GM12873 (cell line): Measurements from ENCODE around the gene NCBP3.

Source experiments
- TF ChIP-seq, protein P1 (sequence below): IDR thresholded peaks from 2 replicates; pipeline ENCODE4 v1.5.1; 2012; ENCODE audit warnings: low read depth, mild to moderate bottlenecking, moderate library complexity, low read length, control low read depth; ENCODE audit not compliant: insufficient read depth; ENCODE audit errors: missing control alignments

Gene NCBP3

DNA sequence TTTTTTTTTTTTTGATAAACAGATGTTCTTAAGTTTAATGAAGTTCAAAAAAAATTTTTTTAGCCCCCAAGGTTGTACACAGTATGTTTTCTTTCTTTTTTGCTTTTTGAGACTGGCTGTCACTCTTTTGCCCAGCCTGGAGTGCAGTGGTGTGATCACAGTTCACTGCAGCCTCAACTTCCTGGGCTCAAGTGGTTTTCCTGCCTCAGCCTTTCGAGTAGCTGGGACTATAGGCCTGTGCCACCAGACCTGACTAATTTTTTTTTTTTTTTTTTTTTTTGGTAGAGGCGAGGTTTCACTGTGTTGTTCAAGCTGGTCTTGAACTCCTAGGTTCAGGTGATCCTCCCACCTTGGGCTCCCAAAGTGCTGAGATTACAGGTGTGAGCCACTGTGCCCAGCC lies 57.8 kb downstream of the NCBP3 start:
- TF ChIP-seq, protein P1, sequence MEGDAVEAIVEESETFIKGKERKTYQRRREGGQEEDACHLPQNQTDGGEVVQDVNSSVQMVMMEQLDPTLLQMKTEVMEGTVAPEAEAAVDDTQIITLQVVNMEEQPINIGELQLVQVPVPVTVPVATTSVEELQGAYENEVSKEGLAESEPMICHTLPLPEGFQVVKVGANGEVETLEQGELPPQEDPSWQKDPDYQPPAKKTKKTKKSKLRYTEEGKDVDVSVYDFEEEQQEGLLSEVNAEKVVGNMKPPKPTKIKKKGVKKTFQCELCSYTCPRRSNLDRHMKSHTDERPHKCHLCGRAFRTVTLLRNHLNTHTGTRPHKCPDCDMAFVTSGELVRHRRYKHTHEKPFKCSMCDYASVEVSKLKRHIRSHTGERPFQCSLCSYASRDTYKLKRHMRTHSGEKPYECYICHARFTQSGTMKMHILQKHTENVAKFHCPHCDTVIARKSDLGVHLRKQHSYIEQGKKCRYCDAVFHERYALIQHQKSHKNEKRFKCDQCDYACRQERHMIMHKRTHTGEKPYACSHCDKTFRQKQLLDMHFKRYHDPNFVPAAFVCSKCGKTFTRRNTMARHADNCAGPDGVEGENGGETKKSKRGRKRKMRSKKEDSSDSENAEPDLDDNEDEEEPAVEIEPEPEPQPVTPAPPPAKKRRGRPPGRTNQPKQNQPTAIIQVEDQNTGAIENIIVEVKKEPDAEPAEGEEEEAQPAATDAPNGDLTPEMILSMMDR: no peak

DNA sequence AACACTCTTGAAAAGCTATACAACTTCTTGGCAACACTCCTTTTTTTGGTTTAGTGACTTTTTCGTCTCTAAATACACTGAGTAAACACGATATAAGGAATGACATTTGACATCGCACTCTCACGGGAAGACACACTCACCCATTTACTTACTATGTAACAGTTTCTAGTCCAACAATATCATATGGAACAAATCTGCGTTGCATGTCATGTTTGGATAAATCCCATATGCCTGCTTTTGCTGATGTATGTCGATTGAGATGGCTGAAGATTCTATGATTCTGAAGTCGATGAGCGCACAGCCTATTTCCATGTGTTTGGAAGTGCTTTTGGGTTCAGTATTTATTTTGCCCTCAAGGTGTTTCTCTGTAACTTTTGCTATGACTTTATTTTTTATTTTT lies 63.3 kb downstream of the NCBP3 start:
- TF ChIP-seq, protein P1: no peak

DNA sequence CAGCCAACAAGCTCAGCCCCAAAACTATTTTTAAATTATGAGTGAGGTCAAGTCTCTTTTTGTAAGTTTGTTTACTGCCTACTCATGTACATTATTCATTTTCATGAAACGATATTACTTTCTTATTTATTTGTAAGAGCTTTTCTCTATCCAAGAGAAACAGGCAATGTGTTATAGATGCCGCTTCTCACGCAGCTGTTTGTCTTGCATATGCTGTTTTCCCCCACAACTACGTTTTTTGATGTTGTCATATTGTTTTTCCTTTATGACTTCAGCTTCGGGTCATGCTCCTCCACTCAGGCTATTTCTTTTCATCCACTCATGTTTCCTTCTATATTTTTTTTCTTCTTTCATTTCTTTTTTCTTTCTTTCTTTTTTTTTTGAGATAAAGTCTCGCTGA lies 65.1 kb downstream of the NCBP3 start:
- TF ChIP-seq, protein P1: no peak

DNA sequence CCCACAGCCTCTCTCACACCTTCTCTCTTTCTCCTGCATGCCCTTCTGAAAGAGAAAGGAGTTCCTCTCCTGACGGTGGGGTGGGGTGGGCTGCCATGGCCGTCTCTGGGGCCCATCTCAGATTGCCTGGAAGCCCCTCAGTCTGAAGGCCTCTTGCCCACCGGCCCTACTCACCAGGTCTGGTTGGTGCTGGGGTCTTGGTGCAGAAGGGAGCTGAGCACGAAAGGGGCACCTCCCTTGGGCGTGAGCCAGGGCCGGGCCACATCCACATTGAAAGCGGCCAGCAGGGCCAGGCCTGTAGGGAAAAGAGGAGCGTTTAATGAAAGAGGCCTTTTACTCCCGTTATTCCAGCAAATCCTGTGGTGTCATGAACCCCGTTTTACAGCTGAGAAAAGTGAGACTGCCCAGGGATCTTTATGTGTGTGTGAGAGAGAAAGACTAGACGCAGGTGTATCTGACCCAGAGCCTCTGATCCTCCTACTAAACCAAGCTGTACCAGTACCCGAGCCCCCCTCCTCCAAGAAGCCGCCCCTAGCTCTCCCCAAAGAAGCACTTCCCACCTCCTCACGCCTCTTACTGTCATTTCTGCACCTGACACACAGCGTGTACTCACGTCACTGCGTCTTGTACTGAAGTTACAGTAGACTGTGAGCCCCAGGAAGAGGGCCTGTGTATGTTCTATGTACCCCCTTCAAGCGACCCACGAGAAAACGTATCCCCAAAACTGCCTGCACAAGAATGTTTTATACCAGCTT lies 68.5 kb downstream of the NCBP3 start:
- TF ChIP-seq, protein P1: no peak

DNA sequence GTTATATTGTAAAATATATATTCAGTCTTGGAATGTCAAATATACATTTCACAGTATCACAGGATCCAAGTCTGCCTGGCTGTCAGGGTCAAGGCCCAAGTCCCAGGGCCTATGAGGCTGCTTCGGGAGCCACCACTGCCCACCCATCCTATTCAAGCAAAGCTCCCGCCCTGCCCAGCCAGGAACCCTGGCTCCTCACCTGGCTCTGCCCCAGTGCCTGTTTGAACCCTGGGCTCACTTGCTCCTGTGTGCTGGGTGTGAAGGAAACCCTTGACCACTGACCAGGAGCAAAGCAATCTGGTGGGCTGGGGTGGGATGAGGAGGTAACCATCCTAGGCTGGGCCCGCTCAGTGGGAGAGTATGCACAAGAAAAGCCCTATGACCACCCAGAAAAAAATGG lies 72.1 kb downstream of the NCBP3 start:
- TF ChIP-seq, protein P1: no peak

DNA sequence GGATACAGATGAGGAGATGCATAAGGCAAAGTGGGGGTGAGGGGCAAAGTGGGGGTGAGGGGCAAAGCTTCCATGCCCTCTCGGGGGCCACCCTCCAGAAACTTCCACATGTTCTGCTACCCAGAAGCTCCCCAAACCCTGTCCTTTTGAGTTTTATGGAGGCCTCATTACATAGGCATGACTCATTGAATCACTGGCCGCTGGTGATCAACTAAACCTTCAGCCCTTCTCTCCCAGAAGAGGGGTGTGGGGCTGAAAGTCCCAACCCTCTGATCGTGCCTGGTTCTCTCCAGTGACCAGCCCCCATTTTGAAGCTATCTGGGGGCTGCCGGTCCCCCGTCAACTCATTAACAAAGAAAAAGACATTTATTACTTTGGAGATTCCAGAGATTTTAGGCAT lies 72.5 kb downstream of the NCBP3 start:
- TF ChIP-seq, protein P1: no peak

DNA sequence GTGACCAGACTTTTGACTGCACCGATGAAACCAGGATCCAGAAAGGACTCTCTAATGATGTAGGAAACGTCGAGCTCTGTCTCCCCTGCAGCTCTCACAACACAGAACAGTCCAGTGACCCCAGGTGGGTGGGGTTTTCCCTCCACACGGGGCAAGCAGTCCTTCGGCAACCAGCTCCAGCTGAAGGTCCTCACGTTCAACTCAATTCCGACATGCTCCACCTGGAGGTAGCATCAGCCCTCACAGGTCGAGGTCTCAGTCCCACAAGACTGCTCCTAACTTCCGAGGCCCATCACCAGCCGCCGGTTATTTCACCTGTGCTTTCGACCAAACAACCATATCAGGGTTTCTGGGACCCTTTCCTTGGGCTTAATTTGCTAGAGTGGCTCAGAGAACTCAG lies 73.3 kb downstream of the NCBP3 start:
- TF ChIP-seq, protein P1: no peak
